GM18951 (cell line): ENCODE data around the gene NPW.

Source experiments
- POLR2A ChIP-seq: IDR thresholded peaks from 4 replicates; pipeline ENCODE4 v1.6.1; 2011; ENCODE audit warnings: mild to moderate bottlenecking; ENCODE audit not compliant: insufficient read length, insufficient read depth; ENCODE audit errors: extremely low read depth
- in situ Hi-C: fragments of 300-500 bp; cut with MboI; formaldehyde crosslinking; loops from one replicate; pipeline ENCODE4 v1.12.0; 2022; ENCODE audit warnings: low sequenced_read_pairs, mixed read lengths, inconsistent platforms; ENCODE audit not compliant: unreplicated experiment

The NPW gene

DNA sequence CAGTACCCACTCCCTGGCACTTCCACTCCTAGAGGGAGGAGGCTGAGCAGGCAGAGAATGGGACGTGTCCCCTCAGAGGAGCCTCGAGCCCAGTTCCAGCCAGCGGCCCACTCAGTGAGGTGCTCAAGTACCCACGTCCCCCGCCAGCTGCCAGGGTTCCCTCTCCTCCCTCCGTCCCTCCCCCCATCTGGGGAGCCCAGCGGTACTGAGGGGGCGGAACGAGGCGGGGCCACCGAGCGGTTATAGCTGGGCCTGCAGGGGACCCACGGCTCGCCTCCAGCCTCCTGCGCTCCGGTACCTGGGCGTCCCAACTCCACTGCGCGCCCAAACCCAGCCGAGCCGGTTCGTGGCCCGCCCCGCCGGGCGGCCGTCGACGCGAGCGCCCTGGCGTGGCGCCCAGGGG, at the start of gene NPW:
Gene NPW, plus strand, starts transcription at position 268 of the 403 bp plus-strand sequence.
- TF ChIP-seq POLR2A, result no peak
- in situ Hi-C loops, result no loop called here

DNA sequence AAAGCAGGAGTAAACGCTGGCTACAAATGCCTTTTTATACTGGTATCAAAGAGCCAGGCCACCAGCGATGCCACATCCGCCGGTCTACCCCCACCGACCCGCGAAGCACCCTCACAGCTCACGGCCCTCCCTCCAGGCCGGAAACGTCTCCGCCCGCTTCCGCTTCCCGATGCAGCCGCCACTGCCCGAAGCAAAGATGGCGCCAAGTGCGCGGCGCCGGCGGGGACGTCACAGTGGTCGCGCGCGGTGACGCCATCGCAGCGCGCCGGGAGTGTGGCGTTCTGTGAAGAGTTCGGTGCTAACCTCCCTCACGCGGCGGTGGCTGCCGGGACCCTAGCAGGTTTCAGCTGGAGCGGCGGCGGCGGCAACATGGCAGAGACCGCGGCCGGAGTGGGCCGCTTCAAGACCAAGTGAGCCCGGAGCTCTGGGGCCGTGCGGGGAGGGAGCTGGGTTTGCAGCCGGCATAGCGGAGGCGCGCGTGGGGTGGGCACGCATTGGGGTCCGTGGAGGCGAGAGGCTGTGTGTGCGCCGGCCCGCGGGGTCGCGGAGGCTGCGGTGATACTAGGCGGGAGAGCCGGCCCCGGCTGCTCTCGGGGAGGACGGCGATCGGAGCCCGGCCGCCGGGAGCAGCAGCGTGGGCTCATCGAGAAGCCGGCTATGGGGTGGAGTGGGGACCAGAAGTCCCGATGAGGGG, 47.6 kb upstream of the NPW start, which contains the start of gene TBL3:
Gene TBL3, plus strand, starts transcription at position 258 of the 694 bp plus-strand sequence. Its CDS starts 112 bp downstream, at position 370.
- peak; percentile 95 for TF ChIP-seq POLR2A
- in situ Hi-C loops, result no loop called here

DNA sequence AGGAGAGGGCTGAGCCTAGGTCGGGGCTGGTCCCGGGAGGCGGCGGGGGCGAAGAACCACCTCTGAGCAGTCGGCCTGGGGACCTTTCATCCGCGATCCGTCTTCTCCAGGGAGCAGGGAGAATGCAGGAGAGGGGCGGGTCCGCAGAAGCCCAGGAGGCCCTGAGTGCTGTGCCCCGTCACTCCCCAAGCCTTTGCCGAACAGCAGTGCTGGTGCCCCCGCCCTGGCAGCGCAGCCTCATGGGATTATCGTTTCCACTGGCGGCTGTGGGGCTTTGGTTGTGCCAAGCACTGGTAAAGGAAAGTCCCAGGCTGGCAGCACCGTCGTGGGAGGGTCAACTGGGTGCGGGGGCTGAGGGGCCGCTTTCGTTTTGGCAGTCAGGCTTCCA, 47.1 kb upstream of the NPW start:
- in situ Hi-C loops, result no loop called here
- no peak for TF ChIP-seq POLR2A

DNA sequence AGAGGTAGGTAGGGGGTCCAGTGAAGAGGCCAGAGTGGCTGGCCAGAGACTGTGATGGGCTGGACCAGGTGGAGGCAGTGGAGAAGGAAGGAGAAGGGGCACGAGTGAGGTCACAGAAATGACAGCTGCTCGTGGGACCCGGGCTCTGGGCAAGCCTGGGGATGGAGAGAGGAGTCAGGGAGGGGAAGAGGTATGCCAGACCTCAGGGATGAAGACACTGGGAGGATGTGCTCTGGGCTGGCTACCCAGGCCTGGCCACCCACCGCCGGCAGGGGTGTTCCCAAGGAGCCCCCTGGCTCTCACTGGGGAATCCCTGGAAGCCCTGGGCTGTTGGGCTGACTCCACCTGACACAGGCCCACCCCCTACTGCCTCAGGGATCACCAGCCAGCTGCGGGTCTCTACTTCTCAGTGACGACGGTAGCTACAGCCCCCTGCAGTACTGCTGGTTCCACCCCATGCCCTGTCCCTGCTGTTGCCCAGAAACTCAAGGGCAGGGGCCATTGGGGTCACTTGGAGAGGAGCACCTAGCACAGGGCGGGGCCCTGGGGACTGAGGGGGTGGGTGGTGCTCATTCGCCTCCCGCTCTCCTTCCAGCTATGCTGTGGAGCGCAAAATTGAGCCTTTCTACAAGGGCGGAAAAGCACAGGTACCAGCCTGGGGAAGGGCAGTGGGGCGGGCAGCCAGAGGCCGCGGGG, 46.0 kb upstream of the NPW start:
- TF ChIP-seq POLR2A, result no peak

DNA sequence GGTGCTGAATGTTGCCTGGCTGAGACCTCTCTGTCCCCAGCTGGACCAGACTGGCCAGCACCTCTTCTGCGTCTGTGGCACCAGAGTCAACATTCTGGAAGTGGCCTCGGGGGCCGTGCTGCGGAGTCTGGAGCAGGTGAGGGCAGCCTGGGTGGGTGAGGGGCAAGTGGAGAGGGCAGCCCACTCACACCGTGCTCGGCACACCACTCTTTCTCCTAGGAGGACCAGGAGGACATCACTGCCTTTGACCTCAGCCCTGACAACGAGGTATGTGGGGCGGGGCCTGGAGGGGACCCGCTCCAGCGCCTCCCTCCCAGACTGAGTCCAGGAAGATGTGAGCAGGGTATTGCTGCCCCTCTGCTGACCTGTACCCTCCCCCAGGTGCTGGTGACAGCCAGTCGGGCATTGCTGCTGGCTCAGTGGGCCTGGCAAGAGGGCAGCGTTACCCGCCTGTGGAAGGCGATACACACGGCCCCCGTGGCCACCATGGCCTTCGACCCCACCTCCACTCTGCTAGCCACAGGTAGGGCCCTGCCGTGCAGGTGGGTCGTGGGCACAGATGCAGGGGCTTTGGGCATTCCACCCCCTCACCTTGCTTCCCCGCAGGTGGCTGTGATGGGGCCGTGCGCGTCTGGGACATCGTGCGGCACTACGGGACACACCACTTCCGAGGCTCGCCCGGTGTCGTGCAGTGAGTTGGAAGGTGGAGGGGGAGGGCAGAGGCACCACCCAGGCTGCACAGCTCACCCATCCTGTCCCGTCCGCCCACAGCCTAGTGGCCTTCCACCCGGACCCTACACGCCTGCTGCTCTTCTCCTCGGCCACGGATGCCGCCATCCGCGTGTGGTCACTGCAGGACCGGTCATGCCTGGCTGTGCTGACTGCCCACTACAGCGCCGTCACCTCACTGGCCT, 45.2 kb upstream of the NPW start:
- in situ Hi-C loops, result no loop called here
- TF ChIP-seq POLR2A, result no peak

More for the DNA sequence above, 46.0 kb upstream of the NPW start:
- in situ Hi-C loops, result no loop called here

DNA sequence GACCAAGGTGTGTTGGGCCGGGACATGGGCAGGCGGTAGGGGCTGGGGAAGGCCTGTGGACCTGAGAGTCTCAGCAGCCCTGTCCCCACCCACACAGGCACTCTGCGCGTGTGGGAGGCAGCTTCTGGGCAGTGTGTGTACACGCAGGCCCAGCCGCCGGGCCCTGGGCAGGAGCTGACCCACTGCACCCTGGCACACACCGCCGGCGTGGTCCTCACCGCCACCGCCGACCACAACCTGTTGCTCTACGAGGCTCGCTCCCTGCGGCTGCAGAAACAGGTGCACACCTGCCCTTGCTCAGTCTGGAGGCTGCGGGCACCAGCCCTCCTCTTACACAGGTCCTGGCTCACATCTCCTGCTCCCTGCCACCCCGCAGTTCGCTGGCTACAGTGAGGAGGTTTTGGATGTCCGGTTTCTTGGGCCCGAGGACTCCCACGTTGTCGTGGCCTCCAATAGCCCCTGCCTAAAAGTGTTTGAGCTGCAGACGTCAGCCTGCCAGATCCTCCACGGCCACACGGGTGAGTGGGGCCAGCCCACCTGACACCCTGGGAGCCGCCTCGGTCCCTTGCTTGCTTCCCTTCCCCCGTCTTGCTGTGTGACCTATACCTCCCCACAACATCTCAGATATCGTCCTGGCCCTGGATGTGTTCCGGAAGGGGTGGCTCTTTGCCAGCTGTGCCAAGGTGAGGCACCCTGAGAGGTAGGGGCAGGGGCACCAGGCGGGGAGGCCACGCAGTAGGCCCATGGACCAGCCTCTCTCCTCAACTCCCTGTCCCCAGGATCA, 44.0 kb upstream of the NPW start:
- in situ Hi-C loops, result no loop called here

DNA sequence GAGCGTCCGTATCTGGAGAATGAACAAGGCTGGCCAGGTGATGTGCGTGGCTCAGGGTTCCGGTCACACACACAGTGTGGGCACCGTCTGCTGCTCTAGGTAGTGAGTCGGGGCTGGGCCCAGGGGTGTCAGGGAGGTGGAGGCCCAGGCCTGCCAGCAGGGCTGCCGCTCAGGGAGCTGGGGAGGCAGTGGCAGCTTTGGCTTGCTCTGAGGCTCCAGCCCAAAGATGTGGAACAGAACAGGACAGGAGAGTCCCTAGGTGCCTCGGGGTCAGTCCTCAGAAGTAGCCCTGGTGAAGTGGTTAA, 43.4 kb upstream of the NPW start:
- no peak for TF ChIP-seq POLR2A
- in situ Hi-C loops, result no loop called here

More for the DNA sequence above, 44.0 kb upstream of the NPW start:
- TF ChIP-seq POLR2A, result no peak

DNA sequence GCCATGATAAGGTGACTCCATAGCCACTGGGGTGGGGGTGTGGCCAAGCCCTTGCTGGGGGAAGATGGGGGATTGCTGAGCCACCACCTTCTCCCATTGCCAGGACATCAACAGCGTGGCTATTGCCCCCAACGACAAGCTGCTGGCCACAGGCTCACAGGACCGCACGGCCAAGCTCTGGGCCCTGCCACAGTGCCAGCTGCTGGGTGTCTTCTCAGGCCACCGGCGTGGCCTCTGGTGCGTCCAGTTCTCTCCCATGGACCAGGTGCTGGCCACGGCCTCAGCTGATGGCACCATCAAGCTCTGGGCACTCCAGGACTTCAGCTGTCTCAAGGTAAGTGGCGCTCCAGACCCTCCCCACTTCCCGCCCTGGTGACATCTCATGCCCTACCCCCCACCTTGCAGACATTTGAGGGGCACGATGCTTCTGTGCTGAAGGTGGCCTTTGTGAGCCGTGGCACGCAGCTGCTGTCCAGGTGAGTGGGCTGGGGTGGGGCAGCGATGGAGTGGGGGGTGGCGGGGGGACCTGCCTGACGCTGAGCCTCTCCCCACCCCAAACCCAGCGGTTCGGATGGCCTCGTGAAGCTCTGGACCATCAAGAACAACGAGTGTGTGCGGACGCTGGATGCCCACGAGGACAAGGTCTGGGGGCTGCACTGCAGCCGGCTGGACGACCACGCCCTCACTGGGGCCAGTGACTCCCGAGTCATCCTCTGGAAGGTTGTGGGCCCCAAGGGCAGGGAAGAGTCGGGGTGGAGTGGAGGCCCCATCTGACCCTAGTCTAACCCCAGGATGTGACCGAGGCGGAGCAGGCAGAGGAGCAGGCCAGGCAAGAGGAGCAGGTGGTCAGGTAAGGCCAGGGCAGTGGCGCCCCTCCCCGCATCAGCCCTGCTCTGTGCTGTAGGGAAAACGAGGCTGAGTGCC, 42.4 kb upstream of the NPW start:
- TF ChIP-seq POLR2A, result no peak
- in situ Hi-C loops, result no loop called here

DNA sequence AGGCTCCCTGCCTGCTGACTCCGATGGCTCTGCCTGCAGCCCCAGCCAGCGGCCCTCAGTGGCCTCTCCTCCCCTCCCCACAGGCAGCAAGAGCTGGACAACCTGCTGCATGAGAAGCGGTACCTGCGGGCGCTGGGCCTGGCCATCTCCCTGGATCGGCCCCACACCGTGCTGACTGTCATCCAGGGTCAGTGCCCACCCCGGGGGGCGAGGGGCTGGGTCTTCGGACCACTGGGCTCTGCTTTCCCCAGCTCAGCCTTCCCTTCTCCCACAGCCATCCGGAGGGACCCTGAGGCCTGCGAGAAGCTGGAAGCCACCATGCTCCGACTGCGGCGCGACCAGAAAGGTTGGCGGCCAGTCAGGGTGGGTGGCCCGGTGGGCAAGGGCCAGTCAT, 41.7 kb upstream of the NPW start:
- in situ Hi-C loops, result no loop called here
- TF ChIP-seq POLR2A, result no peak

DNA sequence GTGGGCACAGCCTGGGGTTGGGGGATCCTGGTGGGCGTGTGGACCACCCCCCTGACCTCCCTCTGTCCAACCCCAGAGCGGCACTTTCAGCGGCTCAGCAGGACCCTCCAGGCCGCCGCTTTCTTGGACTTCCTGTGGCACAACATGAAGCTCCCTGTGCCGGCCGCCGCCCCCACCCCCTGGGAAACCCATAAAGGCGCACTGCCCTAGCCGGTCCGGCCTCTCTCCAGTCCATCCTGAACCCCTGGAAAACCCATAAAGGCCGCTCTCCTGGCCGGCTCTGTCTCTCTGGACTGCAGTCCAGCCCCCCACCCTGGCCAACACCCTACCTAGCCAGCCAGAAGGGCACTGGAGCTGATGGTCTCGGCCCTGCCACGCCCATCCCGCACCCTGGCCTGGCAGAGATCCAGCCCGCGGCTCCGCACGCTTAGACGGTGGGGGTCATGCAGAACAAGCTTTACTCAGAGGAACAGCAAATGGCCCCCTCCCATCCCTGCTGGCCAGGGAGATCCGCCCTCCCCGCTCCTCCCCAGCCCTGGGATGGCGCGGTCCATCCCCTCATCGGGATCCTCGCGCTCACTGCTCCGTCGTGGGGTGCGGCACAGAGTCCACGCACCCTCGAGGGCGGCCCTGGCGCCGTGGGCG, 41.0 kb upstream of the NPW start:
- in situ Hi-C loops, result no loop called here
- no peak for TF ChIP-seq POLR2A

DNA sequence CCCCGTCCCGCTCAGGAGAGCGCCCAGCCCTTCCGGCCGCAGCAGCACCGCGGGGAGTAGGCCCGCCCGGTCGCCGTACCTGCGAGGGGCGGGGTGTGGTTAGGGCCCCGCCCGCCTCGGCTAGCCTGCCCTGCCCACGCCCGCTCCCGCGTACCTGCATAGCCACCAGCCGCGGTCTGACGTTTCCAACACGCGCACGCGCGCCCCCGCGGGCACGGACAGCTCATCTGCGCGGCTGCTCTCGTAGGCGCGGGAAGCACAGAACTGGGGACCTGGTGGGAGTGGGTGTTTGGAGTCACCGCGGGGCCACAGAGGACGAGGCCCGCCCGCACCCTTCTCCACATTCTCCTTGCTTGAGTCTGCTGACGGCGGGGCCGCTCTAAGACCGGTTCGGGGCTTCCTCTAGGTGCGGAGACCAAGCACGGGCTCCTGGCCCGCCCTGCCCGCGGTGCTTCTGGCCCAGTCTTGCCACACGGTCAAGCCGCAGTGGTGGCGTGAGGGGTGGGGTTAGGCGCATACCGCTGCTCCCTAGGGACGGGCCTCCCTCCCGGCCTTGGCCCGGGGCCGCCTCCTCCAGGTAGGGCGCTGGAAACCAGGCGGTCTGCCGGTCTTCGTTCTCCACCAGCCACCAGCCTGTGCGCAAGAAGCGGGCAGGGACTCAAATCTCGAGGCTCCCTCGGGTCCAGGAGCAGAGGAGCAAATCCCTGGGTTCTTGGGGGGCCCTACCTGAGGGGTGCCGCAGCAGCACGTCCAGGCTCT, 40.1 kb upstream of the NPW start:
- no peak for TF ChIP-seq POLR2A
- in situ Hi-C loops, result no loop called here
